GM21619 (cell line): ENCODE results near the gene TNFAIP8L1.
"Not testable (repeated sequence)": the region's sequence is repeated elsewhere in the genome, so short reads cannot be mapped to it uniquely, and the experiment has no call there.

ENCODE experiments used
- ATAC-seq: cut with Tn5 transposase; IDR thresholded peaks from one replicate; pipeline ENCODE4 v1.9.1; 2021; ENCODE audit not compliant: unreplicated experiment

The TNFAIP8L1 gene

DNA sequence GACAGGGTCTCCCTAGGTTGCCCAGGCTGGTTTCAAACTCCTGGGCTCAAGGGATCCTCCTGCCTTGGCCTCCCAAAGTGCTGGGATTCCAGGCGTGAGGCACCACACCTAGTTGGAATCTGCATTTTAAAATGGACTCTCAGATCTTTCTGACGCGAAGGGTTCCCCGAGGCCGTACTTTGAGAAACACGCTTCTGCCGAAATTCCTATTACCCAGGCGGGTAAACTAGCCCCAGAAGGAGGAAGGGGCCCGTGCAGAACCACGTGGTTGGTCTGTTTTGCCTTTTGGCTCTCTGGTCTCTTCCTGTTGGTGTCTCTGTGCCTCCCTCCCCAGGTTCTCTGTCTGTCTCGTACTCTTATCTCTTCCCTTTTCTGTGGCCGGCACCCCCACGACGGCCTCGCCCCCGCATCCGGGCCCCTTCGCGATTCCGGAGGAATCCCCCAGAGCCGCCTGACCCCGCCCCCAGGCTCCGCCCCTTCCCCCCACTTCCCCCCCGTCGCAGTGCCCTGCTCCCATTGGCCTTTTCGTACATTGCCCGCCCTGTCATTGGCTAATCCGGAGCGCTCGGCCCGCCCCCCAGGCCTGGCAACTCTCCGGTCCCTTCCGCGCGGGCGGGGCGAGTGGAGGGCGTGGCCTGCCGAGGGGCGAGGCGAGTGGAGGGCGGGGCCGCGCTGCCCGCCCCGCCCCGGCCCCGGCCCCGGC, at the start of gene TNFAIP8L1:
TNFAIP8L1 (plus strand) TSS at position 689 of the 703 bp plus-strand sequence. CDS start 12,354 bp downstream, outside the sequence.
- peak; percentile 68 for ATAC-seq

GRCh38 chr19:4589579-4590410, 49.5 kb upstream of the TNFAIP8L1 start:
- ATAC-seq, result no peak

- no peak for ATAC-seq
Observed at GRCh38 chr19:4590559-4590958, 48.8 kb upstream of the TNFAIP8L1 start.

DNA sequence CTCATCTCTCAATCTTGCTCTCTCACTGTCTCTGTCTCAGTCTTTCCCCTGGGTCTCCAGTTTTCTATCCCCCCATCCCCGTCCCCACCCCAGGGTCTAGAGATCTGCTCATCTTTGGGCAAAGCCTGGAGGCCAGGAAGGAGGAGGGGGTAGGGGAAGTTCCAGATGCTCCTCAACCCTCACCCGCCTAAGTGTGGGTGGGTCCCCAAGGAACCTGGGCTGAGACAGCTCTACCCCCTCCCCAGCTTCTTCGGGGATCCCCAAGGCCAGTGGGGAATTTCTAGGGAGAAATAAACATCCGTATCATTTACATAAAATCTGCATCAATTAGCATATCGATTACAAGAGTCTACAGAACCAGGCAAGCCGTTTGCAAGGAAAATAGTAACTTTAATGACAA, 48.0 kb upstream of the TNFAIP8L1 start:
- ATAC-seq, result no peak

GRCh38 chr19:4592445-4592844, 46.9 kb upstream of the TNFAIP8L1 start:
- ATAC-seq, result no peak

DNA sequence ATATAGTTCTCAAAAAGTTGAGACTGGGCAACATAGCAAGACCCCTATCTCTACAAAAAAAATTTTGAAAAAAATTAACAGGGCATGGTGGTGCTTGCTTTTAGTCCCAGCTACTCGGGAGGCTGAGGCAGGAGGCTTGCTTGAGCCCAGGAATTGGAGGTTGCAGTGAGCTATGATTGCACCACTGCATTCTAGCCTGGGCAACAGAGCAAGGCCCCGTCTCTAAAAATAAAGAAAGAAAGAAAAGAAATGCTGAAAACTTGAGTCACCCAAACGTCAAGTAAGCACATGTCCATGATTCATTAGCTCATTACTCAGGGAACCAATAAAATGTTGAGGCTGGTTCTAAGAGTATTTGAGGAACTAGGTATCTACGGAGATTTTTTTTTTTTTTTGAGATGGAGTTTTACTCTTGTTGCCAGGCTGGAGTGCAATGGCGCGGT, 45.9 kb upstream of the TNFAIP8L1 start:
- no peak for ATAC-seq

DNA sequence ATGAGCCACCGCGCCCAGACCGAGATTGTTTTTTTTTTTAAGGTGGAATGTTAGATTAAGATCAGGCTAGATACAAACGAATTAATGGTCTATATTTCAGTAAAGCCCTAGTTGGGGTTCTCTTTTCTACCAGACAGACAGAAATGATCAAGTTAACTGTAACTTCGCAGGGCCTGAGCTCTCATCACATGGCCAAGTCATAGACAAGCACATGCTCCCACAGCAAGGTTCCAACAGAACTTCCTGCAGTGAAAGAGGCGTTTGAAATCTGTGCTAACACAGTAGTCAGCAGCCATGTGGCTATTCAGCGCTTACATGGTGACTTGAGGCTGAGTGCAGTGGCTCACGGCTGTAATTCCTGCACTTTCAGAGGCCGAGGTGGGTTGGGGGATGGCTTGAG, 45.1 kb upstream of the TNFAIP8L1 start:
- no peak for ATAC-seq

DNA sequence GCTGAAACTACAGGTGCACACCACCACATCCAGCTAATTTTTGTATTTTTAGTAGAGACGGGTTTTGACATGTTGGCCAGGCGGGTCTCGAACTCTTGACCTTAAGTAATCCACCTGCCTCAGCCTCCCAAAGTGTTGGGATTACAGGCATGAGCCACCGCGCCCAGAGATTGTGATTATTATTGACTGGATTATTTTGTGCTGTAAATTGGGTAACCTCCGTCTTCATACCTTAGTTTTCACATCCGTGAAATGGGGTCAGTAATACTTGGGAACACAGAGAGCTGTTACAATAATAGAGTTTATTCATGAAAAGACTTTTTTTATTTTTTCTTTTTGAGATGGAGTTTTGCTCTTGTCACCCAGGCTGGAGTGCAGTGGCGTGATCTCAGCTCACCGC, 44.2 kb upstream of the TNFAIP8L1 start:
- ATAC-seq, result not testable (repeated sequence)

DNA sequence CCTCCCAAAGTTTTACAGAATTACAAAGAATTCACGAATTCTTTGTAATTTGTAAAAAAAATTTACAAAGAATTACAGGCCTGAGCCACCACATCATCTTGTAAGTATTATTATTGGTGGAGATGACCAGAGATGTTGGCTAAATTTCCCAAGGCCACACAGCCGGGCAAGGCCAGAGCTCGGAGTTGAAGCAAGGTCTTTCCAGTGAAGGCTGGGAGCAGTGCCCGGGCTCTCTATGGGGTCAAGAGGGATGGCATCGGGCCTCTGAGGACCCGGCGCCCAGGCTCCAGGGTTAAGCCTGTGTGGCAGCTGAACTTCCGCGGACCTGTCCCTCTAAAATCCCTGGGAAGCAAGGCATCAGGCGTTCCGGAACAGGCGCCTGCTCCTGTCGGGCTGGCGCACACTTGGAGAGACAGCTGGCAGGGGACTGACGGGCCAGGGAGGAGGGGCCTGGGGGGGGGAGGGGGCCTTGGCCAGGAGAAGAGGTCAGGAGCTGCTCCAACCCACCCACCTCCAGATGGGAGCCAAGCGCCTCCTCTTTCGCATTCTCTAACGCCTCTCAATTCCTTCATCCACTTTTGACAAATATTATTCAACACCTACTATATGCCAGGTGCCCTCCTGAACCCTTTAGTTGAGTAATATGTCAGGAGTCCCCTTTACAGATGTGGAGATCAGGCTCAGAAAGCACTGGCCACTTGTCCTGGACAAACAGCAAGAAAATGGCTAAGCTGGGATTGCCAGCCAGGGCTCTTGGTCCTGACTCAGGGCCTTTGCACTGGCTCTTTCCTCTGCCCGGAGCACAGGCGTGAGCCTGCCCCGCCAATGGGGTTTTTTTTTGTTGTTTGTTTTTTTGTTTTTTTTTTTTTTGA, 43.0 kb upstream of the TNFAIP8L1 start:
- ATAC-seq, result no peak

DNA sequence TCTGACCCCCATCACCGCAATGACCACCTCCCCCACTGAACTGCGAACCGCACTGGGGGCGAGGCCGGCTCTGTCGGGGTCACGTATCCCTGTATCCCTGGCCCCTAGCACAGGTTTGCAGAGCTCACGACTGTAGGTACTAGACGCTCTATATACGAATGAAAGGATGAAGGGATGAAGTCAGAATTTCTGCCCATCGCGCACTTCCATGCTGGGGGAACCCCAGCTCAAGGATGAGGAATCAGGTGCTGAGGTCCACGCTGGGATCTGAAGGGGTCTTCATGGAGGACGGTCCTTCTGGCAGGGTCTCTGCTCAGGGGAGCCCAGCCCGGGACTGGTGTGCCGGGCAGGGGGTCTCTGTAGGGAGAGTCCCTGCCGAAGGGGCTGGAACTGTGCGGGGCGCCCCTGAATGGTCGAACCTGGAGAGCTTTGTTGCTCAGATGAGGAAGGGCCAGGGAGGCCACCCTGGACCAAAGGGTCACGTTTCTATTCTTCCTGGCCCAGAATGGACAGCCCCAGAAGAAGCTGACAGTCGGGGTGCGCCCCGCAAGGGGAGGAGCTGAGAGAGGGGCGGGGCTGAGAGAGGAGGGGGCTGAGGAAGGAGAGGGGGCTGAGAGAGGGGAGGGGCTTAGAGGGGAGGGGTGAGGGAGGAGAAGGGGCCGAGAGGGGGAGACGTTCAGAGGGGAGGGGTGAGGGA, 41.9 kb upstream of the TNFAIP8L1 start:
- no peak for ATAC-seq

GRCh38 chr19:4597975-4598671, 41.2 kb upstream of the TNFAIP8L1 start:
- ATAC-seq, result no peak

- no peak for ATAC-seq
Observed at GRCh38 chr19:4598712-4599111, 40.6 kb upstream of the TNFAIP8L1 start.

DNA sequence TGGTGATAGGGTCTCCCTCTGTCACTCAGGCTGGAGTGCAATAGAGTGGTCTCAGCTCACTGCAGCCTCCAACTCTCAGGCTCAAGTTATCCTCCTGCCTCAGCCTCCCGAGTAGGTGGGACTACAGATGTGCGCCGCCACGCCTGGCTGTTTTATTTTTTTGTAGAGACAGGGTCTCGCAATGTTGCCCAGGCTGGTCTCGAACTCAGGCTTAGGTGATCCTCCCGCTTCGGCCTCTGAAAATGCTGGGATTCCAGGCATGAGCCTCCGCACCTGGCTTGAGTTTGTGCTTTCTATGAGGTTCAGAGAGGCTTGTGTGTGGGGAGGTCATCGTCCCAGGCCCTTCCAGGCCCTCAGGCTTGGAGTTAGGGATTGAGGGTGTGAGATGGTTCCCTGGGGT, 39.2 kb upstream of the TNFAIP8L1 start:
- ATAC-seq, result no peak

GRCh38 chr19:4600893-4601292, 38.4 kb upstream of the TNFAIP8L1 start:
- no peak for ATAC-seq

GRCh38 chr19:4602173-4602788, 37.0 kb upstream of the TNFAIP8L1 start:
- no peak for ATAC-seq

- no peak for ATAC-seq
Observed at GRCh38 chr19:4602915-4603314, 36.4 kb upstream of the TNFAIP8L1 start.

GRCh38 chr19:4604912-4605311, 34.4 kb upstream of the TNFAIP8L1 start:
- no peak for ATAC-seq

DNA sequence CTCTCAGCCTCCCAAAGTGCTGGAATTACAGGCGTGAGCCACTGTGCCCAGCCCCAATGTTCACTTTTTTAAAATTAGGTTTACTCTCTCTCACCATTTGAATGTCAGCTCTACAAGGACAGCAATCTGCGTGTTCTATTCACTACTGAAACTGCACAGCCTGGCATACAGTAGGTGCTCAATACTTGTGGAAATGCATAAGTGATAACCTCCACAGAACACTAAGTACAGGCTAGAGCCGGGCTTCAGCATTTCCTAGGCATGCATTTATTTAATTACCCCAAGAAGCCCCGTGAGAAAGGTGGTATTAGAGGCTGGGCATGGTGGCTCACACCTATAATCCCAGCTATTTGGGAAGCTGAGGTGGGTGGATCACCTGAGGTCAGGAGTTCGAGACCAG, 33.1 kb upstream of the TNFAIP8L1 start:
- no peak for ATAC-seq

DNA sequence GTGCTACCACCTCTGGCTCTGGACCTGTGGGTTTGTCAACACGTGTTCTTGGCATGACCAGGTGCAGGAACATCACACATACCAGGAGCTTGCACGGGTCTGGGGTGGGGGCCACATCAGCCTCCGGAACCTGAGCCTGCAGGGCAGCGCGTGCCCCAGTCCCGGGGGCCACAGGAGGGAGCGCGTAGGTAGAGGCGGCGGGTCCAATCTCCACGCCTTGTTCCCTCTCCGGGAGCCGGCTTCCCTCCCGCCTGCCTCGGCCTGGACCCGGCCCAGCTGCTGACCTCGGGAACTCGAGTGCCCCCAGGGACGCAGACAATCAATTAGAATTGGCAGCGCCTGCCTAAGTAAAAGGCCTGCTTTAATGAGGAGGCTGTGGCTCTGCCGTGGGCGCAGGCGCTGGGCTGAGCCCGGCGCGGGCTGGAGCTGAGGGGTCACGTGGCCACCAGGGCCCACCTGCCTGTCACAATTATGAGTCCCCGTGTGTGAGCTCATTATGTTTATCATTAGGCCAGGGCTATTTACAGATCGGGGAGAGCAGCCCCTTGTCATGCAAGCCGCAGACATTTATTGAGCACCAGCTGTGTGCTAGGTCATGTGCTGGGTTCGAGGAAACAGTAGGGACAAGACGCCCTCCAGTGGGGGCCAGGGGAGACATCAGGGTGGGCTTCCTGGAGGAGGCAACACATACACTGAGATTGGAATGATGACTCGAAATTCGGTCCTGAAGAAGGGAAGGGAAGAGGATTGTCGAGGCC, 32.2 kb upstream of the TNFAIP8L1 start:
- ATAC-seq, result no peak
